ENCODE data around the gene RIPOR3.

Gene RIPOR3

GRCh38 chr20:50561379-50562078 lies 129.8 kb downstream of the RIPOR3 start:
- no peaks in the 10 kb centered on the region for H3K79me2 ChIP-seq (ENCODE audit: insufficient read depth, low read length)
- no peaks in the 10 kb centered on the region for H3K9me3 ChIP-seq (ENCODE audit: low read length)
- H3K4me3 ChIP-seq (ENCODE audit: low read depth, low read length, poor library complexity, severe bottlenecking): no peak overlapping the region
- H2AFZ ChIP-seq (ENCODE audit: low read length): no peak overlapping the region
- H3K27ac ChIP-seq (ENCODE audit: low read depth, low read length, poor library complexity, severe bottlenecking): no peak overlapping the region
- no peaks in the 10 kb centered on the region for H4K20me1 ChIP-seq (ENCODE audit: insufficient read depth, low read length)
- H3K36me3 ChIP-seq (ENCODE audit: insufficient read depth, low read length): peaks cover 37% of the 10 kb centered on the region; the same call in 1 of the 2 replicates
- H3K9ac ChIP-seq (ENCODE audit: low read length): no peak overlapping the region
- no peaks in the 10 kb centered on the region for H3K9me2 ChIP-seq (ENCODE audit: low read depth, low read length)
- no peak overlapping the region for H3K4me2 ChIP-seq (ENCODE audit: low read length)
- H3F3A ChIP-seq (ENCODE audit: insufficient read depth, low read length): no peaks in the 10 kb centered on the region
- H3K27me3 ChIP-seq (ENCODE audit: insufficient read depth, low read length): no peaks in the 10 kb centered on the region
- no peaks in the 10 kb centered on the region for H3K4me1 ChIP-seq (ENCODE audit: insufficient read depth, low read length, severe bottlenecking)
- TF ChIP-seq EZH2 (IDR thresholded peaks at IDR 0.05; ENCODE audit: borderline replicate concordance, low read length): no peak
- TF ChIP-seq CTCF (IDR thresholded peaks at IDR 0.05; ENCODE audit: low read length): no peak

GRCh38 chr20:50560867-50561266 lies 130.5 kb downstream of the RIPOR3 start:
- Histone ChIP-seq H3K36me3 (ENCODE audit: insufficient read depth, low read length) (peaks cover 34% of the 10 kb centered on the region; the same call in 1 of the 2 replicates), H3K4me2 (ENCODE audit: low read length) (no peak overlapping the region), H4K20me1 (ENCODE audit: insufficient read depth, low read length) (no peaks in the 10 kb centered on the region)

GRCh38 chr20:50559856-50560638 lies 131.3 kb downstream of the RIPOR3 start:
- Histone ChIP-seq H3K27ac (ENCODE audit: low read depth, low read length, poor library complexity, severe bottlenecking) (no peak overlapping the region), H3K4me1 (ENCODE audit: insufficient read depth, low read length, severe bottlenecking) (no peaks in the 10 kb centered on the region), H3K4me2 (ENCODE audit: low read length) (no peak overlapping the region), H3K9me2 (ENCODE audit: low read depth, low read length) (no peaks in the 10 kb centered on the region), H4K20me1 (ENCODE audit: insufficient read depth, low read length) (no peaks in the 10 kb centered on the region), H3K27me3 (ENCODE audit: insufficient read depth, low read length) (no peaks in the 10 kb centered on the region), H3K9ac (ENCODE audit: low read length) (no peak overlapping the region), H3K4me3 (ENCODE audit: low read depth, low read length, poor library complexity, severe bottlenecking) (no peak overlapping the region), H3K36me3 (ENCODE audit: insufficient read depth, low read length) (peaks cover 31% of the 10 kb centered on the region; the same call in 1 of the 2 replicates), H3K9me3 (ENCODE audit: low read length) (no peaks in the 10 kb centered on the region; the same call in 1 of the 2 replicates), H3K79me2 (ENCODE audit: insufficient read depth, low read length) (no peaks in the 10 kb centered on the region; the same call in 1 of the 2 replicates), H3F3A (ENCODE audit: insufficient read depth, low read length) (no peaks in the 10 kb centered on the region), H2AFZ (ENCODE audit: low read length) (no peak overlapping the region)
- no peak for TF ChIP-seq EZH2 (IDR thresholded peaks at IDR 0.05; ENCODE audit: borderline replicate concordance, low read length)
- TF ChIP-seq CTCF (IDR thresholded peaks at IDR 0.05; ENCODE audit: low read length): no peak

More at GRCh38 chr20:50560867-50561266, 130.5 kb downstream of the RIPOR3 start:
- Histone ChIP-seq H3K9me2 (ENCODE audit: low read depth, low read length) (no peaks in the 10 kb centered on the region), H3K4me3 (ENCODE audit: low read depth, low read length, poor library complexity, severe bottlenecking) (no peak overlapping the region), H3K79me2 (ENCODE audit: insufficient read depth, low read length) (no peaks in the 10 kb centered on the region), H3K9me3 (ENCODE audit: low read length) (no peaks in the 10 kb centered on the region), H3K9ac (ENCODE audit: low read length) (no peak overlapping the region), H3F3A (ENCODE audit: insufficient read depth, low read length) (no peaks in the 10 kb centered on the region), H3K4me1 (ENCODE audit: insufficient read depth, low read length, severe bottlenecking) (no peaks in the 10 kb centered on the region), H3K27ac (ENCODE audit: low read depth, low read length, poor library complexity, severe bottlenecking) (no peak overlapping the region), H3K27me3 (ENCODE audit: insufficient read depth, low read length) (no peaks in the 10 kb centered on the region), H2AFZ (ENCODE audit: low read length) (no peak overlapping the region)
- no peak for TF ChIP-seq CTCF (IDR thresholded peaks at IDR 0.05; ENCODE audit: low read length)
- no peak for TF ChIP-seq EZH2 (IDR thresholded peaks at IDR 0.05; ENCODE audit: borderline replicate concordance, low read length)
